ENCODE results near the gene MGA.

The MGA gene

GRCh38 chr15:41782371-41783282 lies 122.4 kb downstream of the MGA start:
- Histone ChIP-seq H3K9me3 (ENCODE audit: severe bottlenecking) (no peaks in the 10 kb centered on the region), H3K4me3 (ENCODE audit: low read depth, low read length) (no peak overlapping the region), H3K27ac (no peak overlapping the region), H3K36me3 (no peaks in the 10 kb centered on the region), H3K27me3 (ENCODE audit: insufficient read depth, low read depth, severe bottlenecking) (no peaks in the 10 kb centered on the region)
- TF ChIP-seq CTCF (IDR thresholded peaks at IDR 0.05; ENCODE audit: low read depth, low read length), result no peak
- no peak for DNase-seq

GRCh38 chr15:41783296-41783695 lies 123.1 kb downstream of the MGA start:
- no peaks in the 10 kb centered on the region for H3K27me3 ChIP-seq (ENCODE audit: insufficient read depth, low read depth, severe bottlenecking)
- no peak overlapping the region for H3K27ac ChIP-seq
- TF ChIP-seq CTCF (IDR thresholded peaks at IDR 0.05; ENCODE audit: low read depth, low read length), result no peak
- no peak for DNase-seq
- no peak overlapping the region for H3K4me3 ChIP-seq (ENCODE audit: low read depth, low read length)
- H3K9me3 ChIP-seq (ENCODE audit: severe bottlenecking), result no peaks in the 10 kb centered on the region
- H3K36me3 ChIP-seq, result no peaks in the 10 kb centered on the region

GRCh38 chr15:41788262-41788661 lies 128.1 kb downstream of the MGA start:
- no peak overlapping the region for H3K4me3 ChIP-seq (ENCODE audit: low read depth, low read length)
- no peaks in the 10 kb centered on the region for H3K9me3 ChIP-seq (ENCODE audit: severe bottlenecking)
- no peaks in the 10 kb centered on the region for H3K27me3 ChIP-seq (ENCODE audit: insufficient read depth, low read depth, severe bottlenecking)
- no peaks in the 10 kb centered on the region for H3K36me3 ChIP-seq
- no peak for DNase-seq
- H3K27ac ChIP-seq, result no peak overlapping the region
- TF ChIP-seq CTCF (IDR thresholded peaks at IDR 0.05; ENCODE audit: low read depth, low read length), result no peak

GRCh38 chr15:41789236-41789635 lies 129.0 kb downstream of the MGA start:
- no peak overlapping the region for H3K27ac ChIP-seq
- H3K9me3 ChIP-seq (ENCODE audit: severe bottlenecking), result no peaks in the 10 kb centered on the region
- no peaks in the 10 kb centered on the region for H3K27me3 ChIP-seq (ENCODE audit: insufficient read depth, low read depth, severe bottlenecking)
- DNase-seq, result no peak
- H3K4me3 ChIP-seq (ENCODE audit: low read depth, low read length), result no peak overlapping the region
- TF ChIP-seq CTCF (IDR thresholded peaks at IDR 0.05; ENCODE audit: low read depth, low read length), result no peak
- H3K36me3 ChIP-seq, result no peaks in the 10 kb centered on the region

GRCh38 chr15:41789662-41790061 lies 129.5 kb downstream of the MGA start:
- no peak overlapping the region for H3K27ac ChIP-seq
- DNase-seq, result no peak
- no peaks in the 10 kb centered on the region for H3K27me3 ChIP-seq (ENCODE audit: insufficient read depth, low read depth, severe bottlenecking)
- no peaks in the 10 kb centered on the region for H3K36me3 ChIP-seq
- no peak overlapping the region for H3K4me3 ChIP-seq (ENCODE audit: low read depth, low read length)
- no peaks in the 10 kb centered on the region for H3K9me3 ChIP-seq (ENCODE audit: severe bottlenecking)
- no peak for TF ChIP-seq CTCF (IDR thresholded peaks at IDR 0.05; ENCODE audit: low read depth, low read length)

All from WERI-Rb-1 (cell line).